GM12878 (cell line): ENCODE results near the gene ADAMTS17.

Source experiments
- CTCF ChIP-seq, 3 experiments: IDR thresholded peaks in 2 of 3; conservative IDR thresholded peaks in 1 of 3; 2 replicates each; pipeline ENCODE4 v1.5.1; 2011; ENCODE audit warnings: low read depth in 3 of 3, low read length in 3 of 3, mild to moderate bottlenecking in 3 of 3, control low read depth in 2 of 3, moderate library complexity in 2 of 3, inconsistent platforms in 1 of 3, mixed read lengths in 1 of 3; ENCODE audit not compliant: control insufficient read depth in 2 of 3, insufficient read depth in 1 of 3; ENCODE audit errors: extremely low read depth in 1 of 3
- E2F4 ChIP-seq: IDR thresholded peaks from 2 replicates; pipeline ENCODE4 v1.6.1; 2012; ENCODE audit warnings: low read depth, low read length, improper control_type of control experiment
- FOXM1 ChIP-seq: IDR thresholded peaks from 2 replicates; pipeline ENCODE4 v1.6.1; 2012; ENCODE audit warnings: low read depth, mild to moderate bottlenecking, inconsistent platforms, low read length, moderate library complexity
- IRF5 ChIP-seq: fragments of 450-650 bp; IDR thresholded peaks from 2 replicates; pipeline ENCODE4 v1.6.1; 2017; ENCODE audit warnings: borderline replicate concordance
- POLR2A ChIP-seq: IDR thresholded peaks from 2 replicates; pipeline ENCODE4 v1.6.1; 2011; ENCODE audit warnings: low read depth, mild to moderate bottlenecking, low read length
- SUZ12 ChIP-seq: fragments of 200-600 bp; sonication (generic); IDR thresholded peaks from one replicate; pipeline ENCODE4 v1.6.1; 2018; ENCODE audit warnings: antibody characterized with exemption, mild to moderate bottlenecking; ENCODE audit not compliant: unreplicated experiment

- TF ChIP-seq IRF5: no peak
- no peak for TF ChIP-seq FOXM1
- TF ChIP-seq POLR2A: no peak
- no peak for TF ChIP-seq E2F4
- TF ChIP-seq CTCF (IDR thresholded peaks at IDR 0.05 in 2 of 3, conservative IDR thresholded peaks at IDR 0.05 in 1 of 3; ENCODE audit: control insufficient read depth in 2 of 3, extremely low read depth in 1 of 3, insufficient read depth in 1 of 3, low read depth in 3 of 3, low read length in 3 of 3): no peak
- TF ChIP-seq SUZ12: no peak
Measured at GRCh38 chr15:100340721-100341238, 995 bp downstream of the ADAMTS17 start.
